ENCODE data around the gene RAD23A. TPM values are rescaled to one million over a fixed set of nuclear protein-coding genes. Genes with fewer than 3 reads are reported as not detected.
"Not testable (repeated sequence)": the region's sequence is repeated elsewhere in the genome, so short reads cannot be mapped to it uniquely, and the experiment has no call there.

Gene RAD23A
- total RNA-seq, 1 donor from 2014 or later, result 129 TPM

- TF ChIP-seq CTCF (conservative IDR thresholded peaks at IDR 0.05; ENCODE audit: low read depth, low read length), result no peak
- no peak overlapping the region for H3K4me3 ChIP-seq (ENCODE audit: low read depth, low read length)
- no peak for DNase-seq (ENCODE audit: low read depth)
Measured at GRCh38 chr19:12913851-12914690, 31.6 kb upstream of the RAD23A start.

- DNase-seq (ENCODE audit: low read depth), result not testable (repeated sequence)
Measured at GRCh38 chr19:12915860-12916259, 29.8 kb upstream of the RAD23A start.

GRCh38 chr19:12918253-12918652 is 27.4 kb upstream of the RAD23A start:
- H3K4me3 ChIP-seq (ENCODE audit: low read depth, low read length), result no peak overlapping the region
- DNase-seq (ENCODE audit: low read depth), result no peak
- no peak for TF ChIP-seq CTCF (conservative IDR thresholded peaks at IDR 0.05; ENCODE audit: low read depth, low read length)

More at GRCh38 chr19:12915860-12916259, 29.8 kb upstream of the RAD23A start:
- not testable (repeated sequence) for H3K4me3 ChIP-seq (ENCODE audit: low read depth, low read length)

- no peak overlapping the region for H3K4me3 ChIP-seq (ENCODE audit: low read depth, low read length)
- no peak for DNase-seq (ENCODE audit: low read depth)
- TF ChIP-seq CTCF (conservative IDR thresholded peaks at IDR 0.05; ENCODE audit: low read depth, low read length), result no peak
Measured at GRCh38 chr19:12921047-12921446, 24.6 kb upstream of the RAD23A start.

- no peak for DNase-seq (ENCODE audit: low read depth)
- TF ChIP-seq CTCF (conservative IDR thresholded peaks at IDR 0.05; ENCODE audit: low read depth, low read length), result no peak
- no peak overlapping the region for H3K4me3 ChIP-seq (ENCODE audit: low read depth, low read length)
Measured at GRCh38 chr19:12922959-12923358, 22.7 kb upstream of the RAD23A start.

- DNase-seq (ENCODE audit: low read depth), result no peak
- TF ChIP-seq CTCF (conservative IDR thresholded peaks at IDR 0.05; ENCODE audit: low read depth, low read length), result no peak
- H3K4me3 ChIP-seq (ENCODE audit: low read depth, low read length), result no peak overlapping the region
Measured at GRCh38 chr19:12924621-12925310, 20.9 kb upstream of the RAD23A start.

- no peak for TF ChIP-seq CTCF (conservative IDR thresholded peaks at IDR 0.05; ENCODE audit: low read depth, low read length)
- no peak overlapping the region for H3K4me3 ChIP-seq (ENCODE audit: low read depth, low read length)
- DNase-seq (ENCODE audit: low read depth), result no peak
Measured at GRCh38 chr19:12930002-12930645, 15.5 kb upstream of the RAD23A start.
